Kidney epithelial cell (primary cell): ENCODE measurements around the gene EXOSC9. TPM values are rescaled to one million over a fixed set of nuclear protein-coding genes. Genes with fewer than 3 reads are reported as not detected.

ENCODE experiments used
- DNase-seq: peaks from one replicate; pipeline ENCODE4 v3.0.0-alpha.2; 2010; ENCODE audit warnings: low read depth
- H3K27me3 ChIP-seq: 2 replicates; pipeline ENCODE4 v1.6.0; 2011; ENCODE audit warnings: low read length; ENCODE audit not compliant: control insufficient read depth, insufficient read depth
- H3K36me3 ChIP-seq: 2 replicates; pipeline ENCODE4 v1.5.1; 2011; ENCODE audit warnings: low read length; ENCODE audit not compliant: control insufficient read depth, insufficient read depth
- H3K4me3 ChIP-seq: 2 replicates; pipeline ENCODE4 v1.5.1; 2011; ENCODE audit warnings: low read depth, mild to moderate bottlenecking, control low read depth, low read length
- total RNA-seq: library from RNA; depleted of rRNA; stranded (reverse); fragments of >200 nt; gene quantifications from 2 replicates; pipeline ENCODE4 v1.2.3, GENCODE V29; 2015
- TF ChIP-seq, protein P1 (sequence below): IDR thresholded peaks from 2 replicates; pipeline ENCODE4 v1.5.1; 2011; ENCODE audit warnings: mild to moderate bottlenecking, moderate library complexity, low read length, control low read depth, inconsistent platforms; ENCODE audit not compliant: insufficient read depth, poor library complexity, severe bottlenecking

Gene EXOSC9
- total RNA-seq, 1 donor from 2014 or later = 39.2 TPM

DNA sequence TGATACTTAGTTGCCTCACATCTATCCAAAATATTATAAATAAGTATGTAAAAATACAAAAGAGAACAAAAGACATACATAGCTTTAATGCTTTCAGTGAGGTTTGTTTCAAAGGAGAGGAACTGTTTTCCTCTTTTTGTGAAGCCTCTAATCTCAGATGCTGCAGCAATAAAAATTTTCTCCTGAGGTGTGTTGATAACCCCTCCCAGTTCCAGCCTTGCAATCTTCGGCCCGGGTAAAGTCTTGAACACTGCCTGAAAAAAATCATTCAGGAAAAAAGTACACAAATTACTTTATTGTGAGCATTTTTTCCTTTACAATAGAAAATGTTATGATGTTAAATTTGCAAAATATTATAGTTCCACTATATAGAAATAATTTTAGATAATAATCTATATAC, 60.3 kb downstream of the EXOSC9 start:
- H3K36me3 ChIP-seq = no peaks in the 10 kb centered on the region
- no peak for DNase-seq
- H3K27me3 ChIP-seq = no peaks in the 10 kb centered on the region
- H3K4me3 ChIP-seq = no peak overlapping the region
- TF ChIP-seq, protein P1, sequence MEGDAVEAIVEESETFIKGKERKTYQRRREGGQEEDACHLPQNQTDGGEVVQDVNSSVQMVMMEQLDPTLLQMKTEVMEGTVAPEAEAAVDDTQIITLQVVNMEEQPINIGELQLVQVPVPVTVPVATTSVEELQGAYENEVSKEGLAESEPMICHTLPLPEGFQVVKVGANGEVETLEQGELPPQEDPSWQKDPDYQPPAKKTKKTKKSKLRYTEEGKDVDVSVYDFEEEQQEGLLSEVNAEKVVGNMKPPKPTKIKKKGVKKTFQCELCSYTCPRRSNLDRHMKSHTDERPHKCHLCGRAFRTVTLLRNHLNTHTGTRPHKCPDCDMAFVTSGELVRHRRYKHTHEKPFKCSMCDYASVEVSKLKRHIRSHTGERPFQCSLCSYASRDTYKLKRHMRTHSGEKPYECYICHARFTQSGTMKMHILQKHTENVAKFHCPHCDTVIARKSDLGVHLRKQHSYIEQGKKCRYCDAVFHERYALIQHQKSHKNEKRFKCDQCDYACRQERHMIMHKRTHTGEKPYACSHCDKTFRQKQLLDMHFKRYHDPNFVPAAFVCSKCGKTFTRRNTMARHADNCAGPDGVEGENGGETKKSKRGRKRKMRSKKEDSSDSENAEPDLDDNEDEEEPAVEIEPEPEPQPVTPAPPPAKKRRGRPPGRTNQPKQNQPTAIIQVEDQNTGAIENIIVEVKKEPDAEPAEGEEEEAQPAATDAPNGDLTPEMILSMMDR = no peak

DNA sequence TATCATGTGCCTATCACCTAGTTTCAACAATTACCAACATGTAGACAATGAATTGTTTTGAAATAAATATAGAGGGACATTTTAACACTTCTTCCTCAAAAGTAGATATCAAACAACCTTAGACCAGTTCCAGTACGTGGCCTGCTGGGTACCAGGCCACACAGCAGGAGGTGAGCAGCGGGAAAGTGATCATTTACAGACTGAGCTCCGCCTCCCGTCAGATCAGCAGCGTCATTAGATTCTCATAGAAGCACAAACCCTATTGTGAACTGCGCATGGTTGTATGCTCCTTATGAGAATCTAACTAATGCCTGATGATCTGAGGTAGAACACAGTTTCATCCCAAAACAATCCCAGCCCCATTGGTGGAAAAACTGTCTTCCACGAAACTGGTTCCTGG, 62.7 kb downstream of the EXOSC9 start:
- Histone ChIP-seq H3K4me3 (no peak overlapping the region), H3K36me3 (no peaks in the 10 kb centered on the region)
- no peak for DNase-seq

More for the DNA sequence above, 62.7 kb downstream of the EXOSC9 start:
- TF ChIP-seq, protein P1 = no peak
- no peaks in the 10 kb centered on the region for H3K27me3 ChIP-seq

Other genes starting within 250 kb of the EXOSC9 start
- 334 and 356 TPM in 2 replicates for gene ANXA5, start 104.3 kb upstream of the EXOSC9 start, total RNA-seq
- gene SMIM43, start 36.2 kb upstream of the EXOSC9 start, total RNA-seq = not detected in 2 replicates
- gene CCNA2, start 22.6 kb downstream of the EXOSC9 start, total RNA-seq = 7.2 and 9.2 TPM in 2 replicates
- gene BBS7, start 69.2 kb downstream of the EXOSC9 start, total RNA-seq = 15.5 and 31.5 TPM in 2 replicates
- not detected in 2 replicates for gene TRPC3, start 150.7 kb downstream of the EXOSC9 start, total RNA-seq